Liver (tissue), 9 donors: ENCODE results near the gene IL2. TPM values are rescaled to one million over a fixed set of nuclear protein-coding genes. Genes with fewer than 3 reads are reported as not detected.

Source experiments
- DNase-seq: peaks from one replicate; pipeline ENCODE4 v3.0.0-alpha.2; 2017; ENCODE audit warnings: low spot score
- H3K27ac ChIP-seq, 2 donors: one replicate each; pipeline ENCODE4 v1.7.0; 2013; ENCODE audit warnings: inconsistent platforms in 2 of 2, low read length in 2 of 2, control low read depth in 1 of 2, low read depth in 1 of 2, mild to moderate bottlenecking in 1 of 2
- H3K27me3 ChIP-seq, 4 donors: one replicate each; pipeline versions ENCODE4 v1.6.1 to v1.7.0; 2013; ENCODE audit warnings: low read length in 3 of 4, inconsistent platforms in 1 of 4, mild to moderate bottlenecking in 1 of 4, moderate library complexity in 1 of 4; ENCODE audit not compliant: control insufficient read depth in 4 of 4, insufficient read depth in 4 of 4
- H3K36me3 ChIP-seq, 4 donors: one replicate each; pipeline versions ENCODE4 v1.6.1 to v1.7.0; 2013; ENCODE audit warnings: low read length in 3 of 4, mild to moderate bottlenecking in 3 of 4, low read depth in 1 of 4, moderate library complexity in 1 of 4; ENCODE audit not compliant: control insufficient read depth in 4 of 4, insufficient read depth in 3 of 4
- H3K4me1 ChIP-seq, 4 donors: one replicate each; pipeline versions ENCODE4 v1.6.1 to v1.7.0; 2013; ENCODE audit warnings: low read length in 3 of 4, mild to moderate bottlenecking in 3 of 4, moderate library complexity in 1 of 4; ENCODE audit not compliant: control insufficient read depth in 4 of 4, insufficient read depth in 4 of 4
- H3K4me3 ChIP-seq, 3 donors: one replicate each; pipeline versions ENCODE4 v1.6.1 to v1.7.0; 2013; ENCODE audit warnings: low read length in 3 of 3, control low read depth in 1 of 3, low read depth in 1 of 3, mild to moderate bottlenecking in 1 of 3
- H3K9ac ChIP-seq, 2 donors: one replicate each; pipeline ENCODE4 v1.7.0; 2013; ENCODE audit warnings: low read length in 2 of 2, mild to moderate bottlenecking in 2 of 2, moderate library complexity in 2 of 2, control low read depth in 1 of 2, low read depth in 1 of 2
- H3K9me3 ChIP-seq, 4 donors: one replicate each; pipeline versions ENCODE4 v1.6.1 to v1.7.0; 2013; ENCODE audit warnings: low read length in 3 of 4; ENCODE audit not compliant: control insufficient read depth in 4 of 4
- EGR1 ChIP-seq, 2 donors: IDR thresholded peaks; 2 replicates each; pipeline ENCODE4 v1.6.1; 2016 to 2018; ENCODE audit warnings: antibody characterized with exemption in 2 of 2, low read depth in 2 of 2
- FOXA1 ChIP-seq: IDR thresholded peaks from 2 replicates; pipeline ENCODE4 v1.6.1; 2016; ENCODE audit warnings: antibody characterized with exemption
- FOXA2 ChIP-seq: IDR thresholded peaks from 2 replicates; pipeline ENCODE4 v1.6.1; 2016; ENCODE audit warnings: antibody characterized with exemption
- HNF4A ChIP-seq, 2 donors: conservative IDR thresholded peaks; 2 replicates each; pipeline ENCODE4 v1.6.1; 2016; ENCODE audit warnings: antibody characterized with exemption in 2 of 2, mild to moderate bottlenecking in 2 of 2
- HNF4G ChIP-seq: IDR thresholded peaks from 2 replicates; pipeline ENCODE4 v1.6.1; 2016; ENCODE audit warnings: antibody characterized with exemption
- JUND ChIP-seq, 2 donors: IDR thresholded peaks; 2 replicates each; pipeline ENCODE4 v1.6.1; 2016; ENCODE audit warnings: antibody characterized with exemption in 2 of 2
- NR2F2 ChIP-seq: IDR thresholded peaks from 2 replicates; pipeline ENCODE4 v1.6.1; 2016; ENCODE audit warnings: antibody characterized with exemption
- RAD21 ChIP-seq, 2 donors: IDR thresholded peaks; 2 replicates each; pipeline ENCODE4 v1.6.1; 2016; ENCODE audit warnings: antibody characterized with exemption in 2 of 2, mild to moderate bottlenecking in 2 of 2
- RXRA ChIP-seq, 2 donors: IDR thresholded peaks; 2 replicates each; pipeline ENCODE4 v1.6.1; 2017 to 2018; ENCODE audit warnings: antibody characterized with exemption in 2 of 2, mild to moderate bottlenecking in 1 of 2
- SP1 ChIP-seq: IDR thresholded peaks from 2 replicates; pipeline ENCODE4 v1.6.1; 2018; ENCODE audit warnings: antibody characterized with exemption, mild to moderate bottlenecking
- TAF1 ChIP-seq: conservative IDR thresholded peaks from 2 replicates; pipeline ENCODE4 v1.6.1; 2016; ENCODE audit warnings: antibody characterized with exemption, mild to moderate bottlenecking
- YY1 ChIP-seq: IDR thresholded peaks from 2 replicates; pipeline ENCODE4 v1.6.1; 2016; ENCODE audit warnings: antibody characterized with exemption, mild to moderate bottlenecking
- WGBS: extraction: QIAGEN DNeasy Blood & Tissue Kit; methylation state at CpG from one replicate; pipeline ENCODE4 v1.1.7; 2013; 5-methylcytosine and 5-hydroxymethylcytosine counted together
- polyA plus RNA-seq, 2 donors: library from polyadenylated mRNA; stranded (reverse) in 1 of 2; unstranded in 1 of 2; fragments of 200-250 nt in 1 of 2; fragments of >200 nt in 1 of 2; fragmentation: Nextera tagmentation in 1 of 2; extraction: Ambion mirVana in 1 of 2; gene quantifications; one replicate each; pipeline versions ENCODE4 v1.2.1 to v1.2.3, GENCODE V29; 2013 to 2015
- total RNA-seq, 2 donors: library from RNA; depleted of rRNA; stranded (reverse); fragments of >200 nt; gene quantifications; one replicate each; pipeline ENCODE4 v1.2.3, GENCODE V29; 2014
- TF ChIP-seq, protein P1 (sequence below): fragments of 150-350 bp; IDR thresholded peaks from 2 replicates; pipeline ENCODE4 v1.5.1; 2017; ENCODE audit warnings: improper control_type of control experiment, low read depth, low read length; ENCODE audit not compliant: missing input control
- TF ChIP-seq, protein P2 (sequence below): IDR thresholded peaks from 2 replicates; pipeline ENCODE4 v1.6.1; 2016; ENCODE audit warnings: antibody characterized with exemption
- TF ChIP-seq, protein P3 (sequence below): IDR thresholded peaks from 2 replicates; pipeline ENCODE4 v1.6.1; 2016; ENCODE audit warnings: antibody characterized with exemption
- TF ChIP-seq, protein P4 (sequence below): IDR thresholded peaks from 2 replicates; pipeline ENCODE4 v1.6.1; 2016; ENCODE audit warnings: antibody characterized with exemption
- TF ChIP-seq, protein P5 (sequence below): IDR thresholded peaks from 2 replicates; pipeline ENCODE4 v1.6.1; 2016; ENCODE audit warnings: antibody characterized with exemption, mild to moderate bottlenecking
- donor health status: healthy.
- donor health status: healthy.
- donor health status: healthy.
- donor health status: healthy.
- donor health status: healthy.

The IL2 gene
- total and polyA plus RNA-seq, 4 donors, result not detected

DNA sequence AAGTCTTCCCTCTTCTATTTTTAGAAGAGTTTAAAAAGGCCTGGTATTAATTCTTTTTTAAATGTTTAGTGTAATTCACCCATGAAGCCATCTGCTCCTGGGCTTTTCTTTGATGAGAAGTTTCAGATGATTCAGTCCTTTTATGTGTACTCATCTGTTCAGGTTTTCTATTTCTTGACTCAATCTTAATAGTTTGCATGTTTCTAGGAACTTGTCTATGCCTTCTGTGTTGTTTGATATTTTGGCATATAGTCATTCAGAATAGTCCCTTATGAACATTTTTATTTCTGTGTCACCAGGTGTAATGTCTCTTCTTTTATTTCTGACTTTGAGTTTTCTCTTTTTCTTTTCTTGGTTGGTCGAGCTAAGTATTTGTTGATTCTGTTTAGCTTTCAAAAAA, 20.2 kb upstream of the IL2 start:
- H3K9ac ChIP-seq, result no peak overlapping the region
- TF ChIP-seq YY1 (no peak), FOXA2 (no peak), HNF4G (no peak), SP1 (no peak), EGR1 (IDR thresholded peaks at IDR 0.05; ENCODE audit: low read depth in 2 of 2) (no peak), NR2F2 (no peak), RAD21 (IDR thresholded peaks at IDR 0.05) (no peak), FOXA1 (no peak), HNF4A (conservative IDR thresholded peaks at IDR 0.05) (no peak), RXRA (IDR thresholded peaks at IDR 0.05) (no peak), JUND (IDR thresholded peaks at IDR 0.05) (no peak)
- TF ChIP-seq, protein P1, sequence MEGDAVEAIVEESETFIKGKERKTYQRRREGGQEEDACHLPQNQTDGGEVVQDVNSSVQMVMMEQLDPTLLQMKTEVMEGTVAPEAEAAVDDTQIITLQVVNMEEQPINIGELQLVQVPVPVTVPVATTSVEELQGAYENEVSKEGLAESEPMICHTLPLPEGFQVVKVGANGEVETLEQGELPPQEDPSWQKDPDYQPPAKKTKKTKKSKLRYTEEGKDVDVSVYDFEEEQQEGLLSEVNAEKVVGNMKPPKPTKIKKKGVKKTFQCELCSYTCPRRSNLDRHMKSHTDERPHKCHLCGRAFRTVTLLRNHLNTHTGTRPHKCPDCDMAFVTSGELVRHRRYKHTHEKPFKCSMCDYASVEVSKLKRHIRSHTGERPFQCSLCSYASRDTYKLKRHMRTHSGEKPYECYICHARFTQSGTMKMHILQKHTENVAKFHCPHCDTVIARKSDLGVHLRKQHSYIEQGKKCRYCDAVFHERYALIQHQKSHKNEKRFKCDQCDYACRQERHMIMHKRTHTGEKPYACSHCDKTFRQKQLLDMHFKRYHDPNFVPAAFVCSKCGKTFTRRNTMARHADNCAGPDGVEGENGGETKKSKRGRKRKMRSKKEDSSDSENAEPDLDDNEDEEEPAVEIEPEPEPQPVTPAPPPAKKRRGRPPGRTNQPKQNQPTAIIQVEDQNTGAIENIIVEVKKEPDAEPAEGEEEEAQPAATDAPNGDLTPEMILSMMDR, result no peak
- TF ChIP-seq, protein P2, sequence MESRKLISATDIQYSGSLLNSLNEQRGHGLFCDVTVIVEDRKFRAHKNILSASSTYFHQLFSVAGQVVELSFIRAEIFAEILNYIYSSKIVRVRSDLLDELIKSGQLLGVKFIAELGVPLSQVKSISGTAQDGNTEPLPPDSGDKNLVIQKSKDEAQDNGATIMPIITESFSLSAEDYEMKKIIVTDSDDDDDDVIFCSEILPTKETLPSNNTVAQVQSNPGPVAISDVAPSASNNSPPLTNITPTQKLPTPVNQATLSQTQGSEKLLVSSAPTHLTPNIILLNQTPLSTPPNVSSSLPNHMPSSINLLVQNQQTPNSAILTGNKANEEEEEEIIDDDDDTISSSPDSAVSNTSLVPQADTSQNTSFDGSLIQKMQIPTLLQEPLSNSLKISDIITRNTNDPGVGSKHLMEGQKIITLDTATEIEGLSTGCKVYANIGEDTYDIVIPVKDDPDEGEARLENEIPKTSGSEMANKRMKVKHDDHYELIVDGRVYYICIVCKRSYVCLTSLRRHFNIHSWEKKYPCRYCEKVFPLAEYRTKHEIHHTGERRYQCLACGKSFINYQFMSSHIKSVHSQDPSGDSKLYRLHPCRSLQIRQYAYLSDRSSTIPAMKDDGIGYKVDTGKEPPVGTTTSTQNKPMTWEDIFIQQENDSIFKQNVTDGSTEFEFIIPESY, result no peak
- TF ChIP-seq, protein P3, sequence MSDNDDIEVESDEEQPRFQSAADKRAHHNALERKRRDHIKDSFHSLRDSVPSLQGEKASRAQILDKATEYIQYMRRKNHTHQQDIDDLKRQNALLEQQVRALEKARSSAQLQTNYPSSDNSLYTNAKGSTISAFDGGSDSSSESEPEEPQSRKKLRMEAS, result no peak
- TF ChIP-seq, protein P4, sequence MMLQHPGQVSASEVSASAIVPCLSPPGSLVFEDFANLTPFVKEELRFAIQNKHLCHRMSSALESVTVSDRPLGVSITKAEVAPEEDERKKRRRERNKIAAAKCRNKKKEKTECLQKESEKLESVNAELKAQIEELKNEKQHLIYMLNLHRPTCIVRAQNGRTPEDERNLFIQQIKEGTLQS, result no peak
- TF ChIP-seq, protein P5, sequence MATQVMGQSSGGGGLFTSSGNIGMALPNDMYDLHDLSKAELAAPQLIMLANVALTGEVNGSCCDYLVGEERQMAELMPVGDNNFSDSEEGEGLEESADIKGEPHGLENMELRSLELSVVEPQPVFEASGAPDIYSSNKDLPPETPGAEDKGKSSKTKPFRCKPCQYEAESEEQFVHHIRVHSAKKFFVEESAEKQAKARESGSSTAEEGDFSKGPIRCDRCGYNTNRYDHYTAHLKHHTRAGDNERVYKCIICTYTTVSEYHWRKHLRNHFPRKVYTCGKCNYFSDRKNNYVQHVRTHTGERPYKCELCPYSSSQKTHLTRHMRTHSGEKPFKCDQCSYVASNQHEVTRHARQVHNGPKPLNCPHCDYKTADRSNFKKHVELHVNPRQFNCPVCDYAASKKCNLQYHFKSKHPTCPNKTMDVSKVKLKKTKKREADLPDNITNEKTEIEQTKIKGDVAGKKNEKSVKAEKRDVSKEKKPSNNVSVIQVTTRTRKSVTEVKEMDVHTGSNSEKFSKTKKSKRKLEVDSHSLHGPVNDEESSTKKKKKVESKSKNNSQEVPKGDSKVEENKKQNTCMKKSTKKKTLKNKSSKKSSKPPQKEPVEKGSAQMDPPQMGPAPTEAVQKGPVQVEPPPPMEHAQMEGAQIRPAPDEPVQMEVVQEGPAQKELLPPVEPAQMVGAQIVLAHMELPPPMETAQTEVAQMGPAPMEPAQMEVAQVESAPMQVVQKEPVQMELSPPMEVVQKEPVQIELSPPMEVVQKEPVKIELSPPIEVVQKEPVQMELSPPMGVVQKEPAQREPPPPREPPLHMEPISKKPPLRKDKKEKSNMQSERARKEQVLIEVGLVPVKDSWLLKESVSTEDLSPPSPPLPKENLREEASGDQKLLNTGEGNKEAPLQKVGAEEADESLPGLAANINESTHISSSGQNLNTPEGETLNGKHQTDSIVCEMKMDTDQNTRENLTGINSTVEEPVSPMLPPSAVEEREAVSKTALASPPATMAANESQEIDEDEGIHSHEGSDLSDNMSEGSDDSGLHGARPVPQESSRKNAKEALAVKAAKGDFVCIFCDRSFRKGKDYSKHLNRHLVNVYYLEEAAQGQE, result no peak
- H3K27me3 ChIP-seq, result no peaks in the 10 kb centered on the region
- no peaks in the 10 kb centered on the region for H3K9me3 ChIP-seq
- no peaks in the 10 kb centered on the region for H3K36me3 ChIP-seq
- H3K4me1 ChIP-seq, result no peaks in the 10 kb centered on the region
- H3K27ac ChIP-seq, result no peak overlapping the region
- no peak overlapping the region for H3K4me3 ChIP-seq
- no peak for DNase-seq
- WGBS, result 80% methylated on average over 1 of the region's 1 CpG

DNA sequence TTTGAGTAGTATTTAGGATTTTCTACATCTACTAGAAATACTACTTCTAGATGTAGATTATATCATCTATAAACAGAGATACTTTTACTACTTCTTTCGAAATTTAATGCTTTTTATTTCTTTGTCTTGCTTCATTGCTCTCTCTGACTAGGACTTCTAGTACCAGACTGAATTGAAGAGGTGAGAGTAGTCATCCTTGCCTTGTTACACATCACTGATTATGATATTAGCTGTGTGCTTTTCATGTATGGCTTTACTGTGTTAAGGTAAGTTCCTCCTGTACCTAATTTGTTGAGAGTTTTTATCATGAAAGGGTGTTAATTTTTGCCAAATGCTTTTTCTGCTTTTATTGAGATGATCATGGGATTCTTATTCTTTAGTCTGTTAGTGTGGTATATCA, 19.6 kb upstream of the IL2 start:
- 44% methylated on average over 1 of the region's 1 CpG for WGBS
- no peaks in the 10 kb centered on the region for H3K36me3 ChIP-seq
- H3K27me3 ChIP-seq, result no peaks in the 10 kb centered on the region
- no peak for DNase-seq
- no peak for TF ChIP-seq EGR1 (IDR thresholded peaks at IDR 0.05; ENCODE audit: low read depth in 2 of 2)
- TF ChIP-seq, protein P3, result no peak
- TF ChIP-seq, protein P4, result no peak
- TF ChIP-seq TAF1, result no peak
- TF ChIP-seq RAD21 (IDR thresholded peaks at IDR 0.05), result no peak
- TF ChIP-seq, protein P1, result no peak
- TF ChIP-seq, protein P2, result no peak
- no peak for TF ChIP-seq NR2F2
- no peak for TF ChIP-seq SP1
- no peak for TF ChIP-seq FOXA1
- no peak for TF ChIP-seq FOXA2
- no peak for TF ChIP-seq RXRA (IDR thresholded peaks at IDR 0.05)
- TF ChIP-seq JUND (IDR thresholded peaks at IDR 0.05), result no peak
- no peak for TF ChIP-seq HNF4A (conservative IDR thresholded peaks at IDR 0.05)
- no peak overlapping the region for H3K27ac ChIP-seq
- H3K4me3 ChIP-seq, result no peak overlapping the region
- no peaks in the 10 kb centered on the region for H3K9me3 ChIP-seq
- no peak overlapping the region for H3K9ac ChIP-seq
- no peaks in the 10 kb centered on the region for H3K4me1 ChIP-seq
